Uterus (tissue), 2 donors: ENCODE measurements around the gene IL1RAP.

Experiments used
- POLR2A ChIP-seq, 2 donors: fragments of 450-650 bp; IDR thresholded peaks; one replicate each; pipeline ENCODE4 v1.6.1; 2016; ENCODE audit warnings: antibody characterized with exemption in 2 of 2, mild to moderate bottlenecking in 1 of 2, moderate library complexity in 1 of 2
- TF ChIP-seq, protein P1 (sequence below), 4 experiments: fragments of 200-600 bp in 2 of 4; fragments of 450-650 bp in 2 of 4; sonication (generic) in 2 of 4; IDR thresholded peaks; one replicate each; pipeline ENCODE4 v1.5.1; 2016 to 2019; ENCODE audit warnings: antibody characterized with exemption in 4 of 4, mild to moderate bottlenecking in 2 of 4, moderate library complexity in 1 of 4

DNA sequence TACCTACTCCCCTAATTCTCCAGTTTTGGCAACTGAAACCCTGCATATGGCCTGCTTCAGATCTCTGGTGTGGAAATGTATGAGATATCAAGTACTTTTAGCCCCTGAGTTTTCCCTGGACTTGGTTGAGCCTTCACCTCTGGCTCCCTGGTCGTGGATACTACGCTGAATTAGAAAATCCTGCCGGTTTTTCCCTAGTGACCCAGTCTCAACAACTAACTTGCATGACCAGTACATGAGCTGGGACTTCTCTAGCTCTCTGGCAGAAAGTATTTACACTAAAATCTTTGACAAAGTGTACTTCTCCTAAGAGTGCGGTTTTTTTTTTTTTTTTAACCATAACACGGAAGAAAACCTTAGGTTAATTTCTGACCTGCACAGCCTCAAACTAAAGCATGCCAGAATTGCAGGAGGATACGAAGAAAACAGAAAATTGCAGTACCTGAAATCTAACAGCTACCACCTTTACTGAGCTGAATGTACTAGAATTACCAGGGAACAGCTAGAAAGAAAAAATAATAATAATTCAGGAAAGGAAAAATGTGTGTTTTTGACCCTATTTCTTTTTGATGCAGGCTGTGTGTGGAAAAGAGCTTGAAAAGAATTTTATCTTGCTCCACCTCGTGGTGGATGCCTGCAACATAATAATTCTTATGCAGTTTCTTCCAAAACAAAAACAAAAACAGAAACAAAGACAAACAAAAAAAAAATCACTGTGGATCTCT, 183.1 kb downstream of the IL1RAP start:
- TF ChIP-seq, protein P1, sequence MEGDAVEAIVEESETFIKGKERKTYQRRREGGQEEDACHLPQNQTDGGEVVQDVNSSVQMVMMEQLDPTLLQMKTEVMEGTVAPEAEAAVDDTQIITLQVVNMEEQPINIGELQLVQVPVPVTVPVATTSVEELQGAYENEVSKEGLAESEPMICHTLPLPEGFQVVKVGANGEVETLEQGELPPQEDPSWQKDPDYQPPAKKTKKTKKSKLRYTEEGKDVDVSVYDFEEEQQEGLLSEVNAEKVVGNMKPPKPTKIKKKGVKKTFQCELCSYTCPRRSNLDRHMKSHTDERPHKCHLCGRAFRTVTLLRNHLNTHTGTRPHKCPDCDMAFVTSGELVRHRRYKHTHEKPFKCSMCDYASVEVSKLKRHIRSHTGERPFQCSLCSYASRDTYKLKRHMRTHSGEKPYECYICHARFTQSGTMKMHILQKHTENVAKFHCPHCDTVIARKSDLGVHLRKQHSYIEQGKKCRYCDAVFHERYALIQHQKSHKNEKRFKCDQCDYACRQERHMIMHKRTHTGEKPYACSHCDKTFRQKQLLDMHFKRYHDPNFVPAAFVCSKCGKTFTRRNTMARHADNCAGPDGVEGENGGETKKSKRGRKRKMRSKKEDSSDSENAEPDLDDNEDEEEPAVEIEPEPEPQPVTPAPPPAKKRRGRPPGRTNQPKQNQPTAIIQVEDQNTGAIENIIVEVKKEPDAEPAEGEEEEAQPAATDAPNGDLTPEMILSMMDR (IDR thresholded peaks at IDR 0.05), result peak; percentile 39 to 46 (median 44)
- no peak for TF ChIP-seq POLR2A (IDR thresholded peaks at IDR 0.05)
